ENCODE data around the gene TLCD3B. TPM values are rescaled to one million over a fixed set of nuclear protein-coding genes. Genes with fewer than 3 reads are reported as not detected.

Gene TLCD3B
- total RNA-seq, 4 donors from 2014 or later = 0.27 TPM; not detected in 3

DNA sequence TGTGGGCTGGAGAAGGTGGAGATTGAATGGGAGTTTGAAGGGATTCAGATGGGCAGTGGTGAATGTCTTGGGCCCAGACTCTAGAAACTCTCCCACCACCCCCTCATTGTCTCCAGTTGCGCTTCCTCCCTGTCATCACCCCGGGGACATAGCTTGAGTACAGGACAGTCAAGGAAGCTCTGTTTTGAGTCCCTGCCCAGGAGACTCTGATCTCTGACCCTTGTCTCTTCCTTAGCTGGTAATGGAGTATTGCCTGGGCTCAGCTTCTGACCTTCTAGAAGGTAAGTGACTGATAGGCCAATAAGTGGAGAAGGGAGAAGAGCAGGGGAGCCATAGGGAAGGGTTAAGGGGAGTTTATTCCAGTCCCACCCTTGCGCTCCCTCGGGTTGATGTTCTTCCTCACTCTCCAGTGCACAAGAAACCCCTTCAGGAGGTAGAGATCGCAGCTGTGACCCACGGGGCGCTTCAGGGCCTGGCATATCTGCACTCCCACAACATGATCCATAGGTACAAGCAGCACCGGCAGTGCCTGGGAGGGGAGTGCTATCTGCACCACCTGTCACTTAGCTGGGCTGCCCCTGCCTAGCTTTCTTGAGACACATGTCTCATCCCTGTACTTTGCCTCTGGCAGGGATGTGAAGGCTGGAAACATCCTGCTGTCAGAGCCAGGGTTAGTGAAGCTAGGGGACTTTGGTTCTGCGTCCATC, 52.4 kb downstream of the TLCD3B start:
- Histone ChIP-seq H3K9me3 (no peaks in the 10 kb centered on the region), H3K27ac (peak overlapping the region; percentile 13 to 100 (median 96)), H3K27me3 (no peaks in the 10 kb centered on the region), H3K4me1 (peaks cover 23 to 26% of the 10 kb centered on the region in 2 donors), H3K36me3 (peaks cover 0 to 58% of the 10 kb centered on the region in 2 donors), H3K4me3 (no peak overlapping the region)
- in situ Hi-C loops (cut with MboI; ENCODE audit: low sequenced_read_pairs in 4 of 4) (loop anchor here in 1 of 4 donors (10.0 kb wide), 1 partner anchor 54 kb away; the partner anchor contains the start of gene KCTD13), intact Hi-C loops (cut with DNase I; ENCODE audit: low total_unique reads) (loop anchor here (5.0 kb wide), 1 partner anchor 166 kb away; the partner anchor contains the start of gene PRRT2)
- no peak for ATAC-seq
- no peak for TF ChIP-seq POLR2A (IDR thresholded peaks at IDR 0.05)
- TF ChIP-seq CTCF (IDR thresholded peaks at IDR 0.05 in 4 of 5, conservative IDR thresholded peaks at IDR 0.05 in 1 of 5) = no peak
- no peak for DNase-seq

DNA sequence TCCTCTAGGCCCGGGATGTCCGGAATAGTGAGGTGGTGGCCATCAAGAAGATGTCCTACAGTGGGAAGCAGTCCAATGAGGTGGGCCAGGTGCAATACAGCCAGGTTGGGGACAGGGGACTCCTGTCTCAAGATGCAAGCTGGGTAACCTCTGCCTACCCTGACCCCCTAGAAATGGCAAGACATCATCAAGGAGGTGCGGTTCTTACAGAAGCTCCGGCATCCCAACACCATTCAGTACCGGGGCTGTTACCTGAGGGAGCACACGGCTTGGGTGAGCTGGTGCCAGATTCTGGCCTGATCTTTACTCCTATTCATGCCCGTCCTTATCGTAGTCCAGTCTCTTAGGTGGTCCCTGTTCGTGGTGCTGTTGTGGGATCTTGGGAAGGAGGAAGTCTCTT, 53.0 kb downstream of the TLCD3B start:
- no peaks in the 10 kb centered on the region for H3K9me3 ChIP-seq
- no peak for ATAC-seq
- peaks cover 0 to 52% of the 10 kb centered on the region in 2 donors for H3K36me3 ChIP-seq
- intact Hi-C loops (cut with DNase I; ENCODE audit: low total_unique reads) (loop anchor here (5.0 kb wide), 1 partner anchor 166 kb away; the partner anchor contains the start of gene PRRT2), in situ Hi-C loops (cut with MboI; ENCODE audit: low sequenced_read_pairs in 4 of 4) (loop anchor here in 1 of 4 donors (10.0 kb wide), 1 partner anchor 53 kb away; the partner anchor contains the start of gene KCTD13)
- H3K27me3 ChIP-seq = no peaks in the 10 kb centered on the region
- peaks cover 26% of the 10 kb centered on the region in 2 donors for H3K4me1 ChIP-seq
- H3K4me3 ChIP-seq = peak overlapping the region in 1 of 4 donors; percentile 97
- H3K27ac ChIP-seq = peak overlapping the region; percentile 13 to 100 (median 96)
- DNase-seq = no peak
- no peak for TF ChIP-seq CTCF (IDR thresholded peaks at IDR 0.05 in 4 of 5, conservative IDR thresholded peaks at IDR 0.05 in 1 of 5)
- no peak for TF ChIP-seq POLR2A (IDR thresholded peaks at IDR 0.05)

DNA sequence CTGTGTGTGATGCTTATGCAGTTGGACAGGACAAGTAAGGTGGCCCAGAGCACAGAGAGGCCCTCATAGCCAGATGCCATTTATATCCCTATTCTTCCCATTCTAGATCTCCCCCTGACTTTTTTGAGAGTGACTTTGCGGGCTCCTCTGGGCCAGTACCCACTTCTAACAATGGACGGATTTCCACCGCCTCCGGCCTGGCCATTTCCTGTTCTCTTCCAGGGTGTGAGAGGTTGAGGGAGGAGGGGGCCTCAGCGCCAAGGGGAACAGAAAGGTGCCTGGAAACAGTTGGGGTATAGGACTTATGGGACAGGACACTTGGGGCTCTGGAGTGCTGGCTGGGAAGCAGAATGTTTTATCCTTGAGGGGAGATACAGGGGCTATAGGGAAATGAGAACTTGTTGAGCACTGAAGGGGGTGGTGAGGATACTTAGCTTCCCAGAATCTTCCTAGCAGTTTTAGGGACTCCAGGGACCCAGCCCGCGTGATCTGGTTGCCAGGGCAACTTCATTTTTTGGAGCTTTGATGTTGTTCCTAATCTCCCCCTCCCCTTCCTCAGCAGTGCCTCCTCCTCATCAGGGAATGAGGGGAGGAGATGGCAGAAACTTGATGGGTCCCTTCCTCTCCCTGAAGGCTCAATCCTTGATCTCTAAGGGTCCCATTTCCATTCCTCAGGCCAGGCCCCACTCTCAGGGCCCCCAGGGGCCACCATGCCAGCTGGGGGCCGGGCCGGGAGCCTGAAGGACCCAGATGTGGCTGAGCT, 53.8 kb downstream of the TLCD3B start:
- no peak for ATAC-seq
- DNase-seq = no peak
- in situ Hi-C loops (cut with MboI; ENCODE audit: low sequenced_read_pairs in 4 of 4) = loop anchor here in 1 of 4 donors (10.0 kb wide), 1 partner anchor 52 kb away; the partner anchor contains the start of gene KCTD13
- Histone ChIP-seq H3K27me3 (no peaks in the 10 kb centered on the region), H3K36me3 (peaks cover 0 to 43% of the 10 kb centered on the region in 2 donors), H3K4me1 (peaks cover 26 to 28% of the 10 kb centered on the region in 2 donors), H3K4me3 (peak overlapping the region; percentile 90 to 99 (median 94)), H3K27ac (peak overlapping the region in 3 of 4 donors; percentile 94 to 100 (median 98)), H3K9me3 (no peaks in the 10 kb centered on the region)
- TF ChIP-seq POLR2A (IDR thresholded peaks at IDR 0.05) = no peak
- TF ChIP-seq CTCF (IDR thresholded peaks at IDR 0.05 in 4 of 5, conservative IDR thresholded peaks at IDR 0.05 in 1 of 5) = no peak
- intact Hi-C loops (cut with DNase I; ENCODE audit: low total_unique reads) = loop anchor here (5.0 kb wide), 1 partner anchor 165 kb away; the partner anchor contains the start of gene PRRT2

DNA sequence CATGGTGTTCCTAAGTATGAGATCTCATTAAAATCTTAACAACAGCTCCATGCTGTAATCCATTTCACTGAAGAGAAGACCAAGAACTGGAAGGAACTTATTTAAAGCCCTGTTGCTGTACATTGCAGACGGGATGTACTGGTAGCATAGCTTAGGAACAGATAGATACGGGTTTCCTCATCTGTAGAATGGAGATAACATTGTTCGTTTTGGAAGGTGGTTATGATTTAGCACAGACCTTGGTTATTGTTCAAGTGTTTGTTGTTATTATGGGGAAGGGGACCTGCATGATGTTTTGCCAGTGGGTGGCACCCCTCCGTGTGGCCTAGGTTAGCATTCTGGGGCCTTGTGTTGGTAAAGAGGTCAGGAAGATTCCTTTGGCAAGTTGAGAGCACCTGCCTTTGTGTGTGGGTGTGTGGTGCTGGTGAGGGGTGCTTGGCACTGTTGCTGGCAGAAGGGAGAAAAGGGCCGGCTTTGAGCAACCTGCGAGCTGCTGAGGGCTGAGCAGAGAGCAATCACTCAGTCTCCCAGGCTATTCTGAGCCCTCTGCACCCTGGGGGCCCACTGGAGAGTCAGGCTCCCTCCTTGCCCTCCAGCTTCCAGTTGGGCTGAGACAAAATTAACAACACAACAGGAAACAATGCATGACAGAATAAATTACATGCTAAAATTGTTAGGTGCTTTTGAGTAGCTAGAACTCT, 55.1 kb downstream of the TLCD3B start:
- DNase-seq (no peak), ATAC-seq (no peak)
- in situ Hi-C loops (cut with MboI; ENCODE audit: low sequenced_read_pairs in 4 of 4) = loop anchor here in 1 of 4 donors (10.0 kb wide), 1 partner anchor 51 kb away; the partner anchor contains the start of gene KCTD13
- Histone ChIP-seq H3K27me3 (no peaks in the 10 kb centered on the region), H3K9me3 (no peaks in the 10 kb centered on the region), H3K36me3 (peaks cover 0 to 30% of the 10 kb centered on the region in 2 donors), H3K4me1 (peaks cover 26 to 28% of the 10 kb centered on the region in 2 donors), H3K27ac (peak overlapping the region; percentile 94 to 100 (median 98)), H3K4me3 (peak overlapping the region; percentile 90 to 99 (median 94))
- intact Hi-C loops (cut with DNase I; ENCODE audit: low total_unique reads) = loop anchor here (5.0 kb wide), 1 partner anchor 164 kb away; the partner anchor contains the start of gene PRRT2
- no peak for TF ChIP-seq CTCF (IDR thresholded peaks at IDR 0.05 in 4 of 5, conservative IDR thresholded peaks at IDR 0.05 in 1 of 5)
- no peak for TF ChIP-seq POLR2A (IDR thresholded peaks at IDR 0.05)

Measured in gastrocnemius medialis (tissue), 4 donors.